NCI-H128 (cell line): ENCODE data around the gene KCNJ4.
A peak's percentile ranks its signal among the peaks of the same experiment; 100 is the strongest.

ENCODE experiments used
- DNase-seq: peaks from one replicate; lab custom pipeline; 2025; ENCODE audit not compliant: unreplicated experiment; lab: John Stamatoyannopoulos, UW

KCNJ4 gene

GRCh38 chr22:38432264-38432663 lies 22.7 kb downstream of the KCNJ4 start:
- no peak for DNase-seq

- DNase-seq: no peak
These were observed 23.6 kb downstream of the KCNJ4 start for GRCh38 chr22:38431266-38432010.

- no peak for DNase-seq
These were observed 25.4 kb downstream of the KCNJ4 start for GRCh38 chr22:38429499-38430068.

DNA sequence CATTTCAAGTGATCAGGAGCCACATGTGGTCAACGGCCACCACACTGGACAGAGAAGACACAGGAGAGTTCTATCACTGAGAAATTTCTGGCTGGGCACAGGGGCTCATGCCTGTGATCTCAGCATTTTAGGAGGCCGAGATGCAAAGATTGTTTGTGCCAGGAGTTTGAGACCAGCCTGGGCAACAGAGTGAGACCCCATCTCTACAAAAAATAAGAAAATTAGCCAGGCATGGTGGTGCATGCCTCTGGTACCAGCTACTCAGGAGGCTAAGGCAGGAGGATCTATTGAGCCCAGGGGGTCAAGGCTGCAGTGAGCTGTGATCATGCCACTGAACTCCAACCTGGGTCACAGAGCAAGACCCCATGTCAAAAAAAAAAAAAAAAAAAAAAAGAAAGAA lies 26.3 kb downstream of the KCNJ4 start:
- DNase-seq: no peak

GRCh38 chr22:38427940-38428339 lies 27.1 kb downstream of the KCNJ4 start:
- no peak for DNase-seq

DNA sequence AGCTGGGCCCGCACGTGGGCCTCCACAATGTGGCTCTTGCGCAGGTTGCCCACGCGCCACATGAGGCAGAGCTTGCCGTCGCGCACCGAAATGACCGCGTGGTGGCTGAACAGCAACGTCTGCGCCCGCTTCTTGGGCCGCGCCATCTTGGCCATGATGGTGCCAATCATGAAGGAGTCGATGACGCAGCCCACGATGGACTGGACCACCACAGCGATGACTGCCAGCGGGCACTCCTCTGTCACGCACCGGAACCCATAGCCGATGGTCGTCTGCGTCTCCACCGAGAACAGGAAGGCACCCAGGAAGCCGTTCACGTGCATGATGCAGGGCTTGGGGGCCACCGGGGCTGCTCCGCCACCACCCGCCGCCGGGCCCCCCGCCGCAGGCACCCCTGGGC lies 27.5 kb downstream of the KCNJ4 start:
- DNase-seq: no peak

- no peak for DNase-seq
These were observed 28.4 kb downstream of the KCNJ4 start for GRCh38 chr22:38426628-38427027.

DNA sequence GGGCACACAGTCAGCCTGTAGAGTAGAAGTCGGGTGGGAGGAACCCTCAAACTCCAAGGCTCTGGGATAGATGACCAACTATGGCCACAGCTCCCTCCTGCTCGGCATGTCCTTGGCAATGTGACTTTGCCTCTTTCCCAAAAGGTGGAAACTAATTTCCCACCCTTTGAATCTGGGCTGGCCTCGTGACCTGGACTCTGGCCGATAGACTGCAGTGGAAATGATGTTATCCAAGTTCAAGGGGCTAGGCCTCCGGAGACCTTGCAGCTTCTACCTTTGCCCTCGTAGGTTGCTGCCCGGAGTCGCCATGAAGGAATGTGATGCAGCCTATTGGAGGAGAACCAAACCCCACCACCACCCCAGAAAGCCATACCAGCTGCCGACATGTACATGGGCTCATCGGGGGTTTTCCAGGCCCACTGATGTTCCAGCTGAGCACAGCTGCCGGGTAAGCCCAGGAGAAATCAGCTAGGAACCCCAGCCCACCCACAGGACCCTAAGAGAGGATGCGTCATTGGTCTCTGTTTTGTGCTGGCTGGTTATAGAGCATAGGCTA lies 30.4 kb downstream of the KCNJ4 start:
- no peak for DNase-seq

GRCh38 chr22:38423512-38424503 lies 31.2 kb downstream of the KCNJ4 start:
- DNase-seq: no peak

DNA sequence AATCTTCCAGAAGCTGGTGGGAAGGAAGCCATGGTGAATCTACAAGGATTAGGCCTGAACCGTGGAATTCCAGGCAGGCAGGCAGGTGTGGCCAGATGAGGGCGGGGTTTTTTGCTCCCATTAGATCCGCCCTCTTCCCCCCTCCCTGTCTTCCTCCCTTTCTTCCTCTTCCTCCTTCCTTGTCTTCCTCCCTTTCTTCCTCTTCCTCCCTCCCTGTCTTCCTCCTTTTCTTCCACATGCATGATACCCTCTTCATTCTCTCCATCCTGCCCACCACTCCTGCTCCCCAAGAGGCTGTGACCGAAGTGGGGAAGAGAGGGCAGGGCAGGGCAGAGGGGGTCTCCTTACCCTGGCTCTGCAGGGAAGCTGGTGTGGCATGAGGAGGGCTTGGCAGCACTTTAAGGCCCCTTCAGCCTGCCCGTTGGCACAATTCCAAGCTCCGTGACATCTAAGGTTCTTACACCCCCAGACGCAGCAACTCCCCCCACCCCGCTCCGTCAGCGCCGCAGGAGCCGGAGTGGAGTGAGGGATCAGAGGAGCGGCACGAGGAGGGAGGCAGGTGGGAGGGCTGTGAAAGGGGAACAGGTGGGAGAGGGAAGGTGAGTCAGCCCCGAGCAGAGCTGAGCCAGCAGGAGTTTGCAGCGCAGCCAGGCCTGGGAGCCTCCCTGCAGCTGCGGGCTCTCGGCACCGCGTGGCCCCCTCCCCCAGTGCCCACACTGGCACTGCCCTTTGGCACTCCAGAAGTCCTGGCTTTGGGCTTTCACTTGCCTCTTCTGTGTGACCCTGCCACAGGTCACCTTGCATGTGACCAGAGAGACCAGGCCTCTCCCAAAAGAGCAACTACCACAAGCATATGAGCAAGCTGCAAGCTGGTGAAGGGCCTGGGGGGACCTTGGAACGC lies 32.1 kb downstream of the KCNJ4 start:
- peak; percentile 58 for DNase-seq

DNA sequence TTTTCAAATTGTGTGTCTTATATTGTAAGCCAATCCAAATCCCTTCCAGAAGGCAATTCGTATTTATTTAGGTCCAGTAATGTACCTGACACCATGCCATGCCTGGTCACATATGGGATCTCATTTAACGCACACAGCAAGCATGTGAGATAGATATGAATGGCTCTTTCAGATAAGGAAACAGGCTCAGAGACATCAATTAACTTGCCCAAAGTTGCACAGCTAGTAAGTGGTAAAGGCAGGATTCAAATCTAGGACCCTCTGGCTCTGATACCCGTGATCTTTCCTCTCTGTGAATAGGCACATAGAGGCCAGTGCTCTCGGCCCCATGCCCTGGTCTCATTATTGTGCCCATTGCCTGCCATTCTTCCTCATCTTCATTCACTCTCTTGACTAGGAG lies 34.3 kb downstream of the KCNJ4 start:
- DNase-seq: no peak

GRCh38 chr22:38419858-38420160 lies 35.2 kb downstream of the KCNJ4 start:
- no peak for DNase-seq

- no peak for DNase-seq
These were observed 35.7 kb downstream of the KCNJ4 start for GRCh38 chr22:38419121-38419857.

DNA sequence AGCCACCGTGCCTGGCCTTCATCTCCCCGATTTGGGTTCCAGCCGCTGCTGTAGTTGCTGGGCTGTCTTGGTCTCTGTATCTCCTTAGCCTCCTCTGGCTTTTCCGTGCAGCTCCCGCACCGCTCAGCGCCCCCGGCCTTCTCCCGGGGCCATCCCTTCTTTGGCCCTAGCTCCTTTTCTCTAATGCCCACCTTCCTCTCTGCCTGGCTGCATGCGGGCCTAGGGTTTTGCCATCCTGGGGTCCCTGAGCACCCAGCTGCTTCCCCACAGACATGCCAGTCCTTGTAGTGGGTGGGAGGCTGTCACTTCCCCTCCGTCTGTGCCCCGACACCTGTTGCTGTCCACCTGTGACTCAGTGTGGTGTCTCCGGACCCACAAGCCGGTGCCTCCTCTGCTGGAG lies 36.4 kb downstream of the KCNJ4 start:
- no peak for DNase-seq

DNA sequence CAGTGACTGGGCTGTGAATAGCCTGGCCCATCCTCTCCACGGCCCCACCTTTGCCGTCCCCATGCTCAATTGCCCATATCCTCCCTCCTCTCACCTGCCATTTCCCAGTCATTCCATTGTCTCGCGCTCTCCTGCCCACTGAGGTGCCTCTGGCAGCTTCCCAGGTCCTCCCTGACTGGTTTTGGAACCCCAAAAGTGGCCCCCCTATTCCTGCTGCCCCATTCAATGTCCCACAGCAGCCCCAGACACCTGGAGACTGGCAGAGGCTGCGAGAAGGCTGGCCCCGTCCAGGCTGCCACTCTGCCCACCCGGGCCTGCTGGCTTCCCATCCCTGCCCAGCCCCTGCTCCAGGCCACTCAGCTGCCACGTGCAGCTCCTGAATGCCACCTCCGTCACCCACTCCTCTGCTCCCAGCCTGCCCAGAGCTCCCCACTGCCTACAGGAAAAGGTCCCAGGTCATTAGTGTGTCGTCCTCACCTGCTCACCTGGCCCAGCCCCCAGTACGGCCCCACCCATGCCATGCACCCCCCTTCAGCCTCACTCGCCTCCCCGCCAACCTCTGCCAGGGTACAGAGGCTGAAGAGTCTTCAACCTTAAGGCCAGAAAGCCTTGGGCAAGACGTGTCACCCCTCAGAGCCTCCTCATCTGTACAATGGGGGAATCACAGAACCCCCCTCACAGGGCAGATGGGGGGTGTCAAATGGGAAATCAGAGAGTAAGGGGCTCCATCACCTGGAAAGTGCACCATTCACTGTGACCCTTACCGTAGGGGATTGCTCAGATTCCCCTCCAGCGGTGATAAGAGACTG lies 37.5 kb downstream of the KCNJ4 start:
- DNase-seq: no peak

DNA sequence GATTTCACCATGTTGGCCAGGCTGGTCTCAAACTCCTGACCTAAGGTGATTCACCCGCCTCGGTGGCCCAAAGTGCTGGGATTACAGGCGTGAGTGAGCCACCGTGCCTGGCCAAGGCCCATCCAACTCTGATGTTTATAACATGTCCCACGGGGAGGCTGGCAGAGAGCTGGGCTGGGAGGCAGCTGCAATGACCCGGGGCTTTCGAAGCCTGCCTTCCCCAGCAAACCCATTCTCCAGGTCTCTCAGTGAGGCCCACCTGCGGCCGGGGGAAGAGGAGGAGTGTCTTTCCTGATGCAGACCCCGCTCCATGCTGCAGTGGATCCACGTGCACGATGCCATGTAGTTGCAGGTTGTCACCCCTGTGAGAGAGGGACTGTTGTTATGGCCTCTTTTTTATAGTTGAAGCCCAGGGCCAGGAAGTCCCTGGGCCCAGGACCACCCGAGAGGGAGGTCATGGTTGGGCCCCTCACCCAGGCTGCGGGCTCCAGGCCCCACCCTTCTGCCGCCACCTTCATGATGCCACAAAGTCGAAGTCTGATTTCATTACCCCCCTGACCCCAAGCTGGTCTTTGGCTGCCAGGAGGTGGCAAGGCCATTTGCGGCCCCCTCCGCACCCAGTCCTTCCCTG lies 38.3 kb downstream of the KCNJ4 start:
- no peak for DNase-seq

DNA sequence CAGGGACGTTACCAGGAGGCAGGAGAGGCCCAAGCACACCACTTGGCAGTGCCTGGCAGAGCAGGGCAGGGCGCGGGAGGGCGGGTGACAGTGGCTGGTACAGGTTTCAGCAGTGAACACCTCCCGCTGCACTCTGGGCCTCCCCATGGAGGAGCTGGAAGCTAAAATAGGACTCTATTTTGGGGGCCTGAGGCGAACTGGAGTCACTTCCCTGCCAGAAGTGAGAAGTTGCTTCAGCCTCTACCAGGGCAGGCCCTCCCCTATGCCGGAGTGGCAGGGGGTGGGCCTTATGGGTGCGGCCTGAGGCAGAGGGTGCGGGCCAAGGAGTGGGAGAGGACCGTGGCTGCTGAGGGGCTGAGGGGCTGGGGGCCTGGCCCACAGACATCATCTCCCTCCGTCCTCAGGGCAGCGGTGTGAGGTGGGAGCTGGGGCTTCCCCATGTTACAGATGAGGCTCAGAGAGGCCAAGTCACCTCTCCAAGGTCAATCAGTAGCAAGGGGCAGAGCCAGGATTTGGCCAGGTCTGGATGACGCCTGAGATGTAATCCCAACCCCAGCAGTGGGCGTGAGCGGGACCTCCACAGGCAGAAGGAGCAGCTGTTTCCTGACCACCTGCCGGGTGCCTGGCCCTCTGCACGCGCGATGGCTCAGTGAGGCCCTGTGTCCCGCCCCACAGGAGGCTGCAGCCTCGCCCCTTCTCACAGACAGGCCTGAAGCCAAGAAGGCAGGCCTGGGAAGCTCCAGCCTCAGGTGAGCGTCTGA lies 39.3 kb downstream of the KCNJ4 start:
- no peak for DNase-seq

DNA sequence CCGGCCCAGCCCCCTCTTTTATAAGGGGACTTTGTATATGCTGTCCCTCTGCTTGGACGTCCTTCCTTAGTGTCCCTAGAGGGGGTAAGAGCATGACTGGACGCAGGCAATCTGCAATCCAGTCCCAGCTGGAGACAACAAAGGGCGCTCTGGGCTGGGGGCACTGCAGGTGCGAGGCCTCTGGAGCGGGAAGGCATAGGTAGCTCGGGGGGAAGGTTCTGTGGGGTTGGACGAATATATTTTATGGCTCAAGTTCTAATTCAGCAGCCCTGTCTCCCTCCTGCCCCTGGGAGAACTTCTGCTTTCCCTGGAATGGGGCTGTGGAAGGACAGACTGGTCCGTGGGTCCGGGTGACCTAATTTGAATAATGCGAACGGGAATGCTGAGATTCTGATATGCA lies 40.0 kb downstream of the KCNJ4 start:
- no peak for DNase-seq
